ENCODE data around the gene CDH4.

CDH4 gene

DNA sequence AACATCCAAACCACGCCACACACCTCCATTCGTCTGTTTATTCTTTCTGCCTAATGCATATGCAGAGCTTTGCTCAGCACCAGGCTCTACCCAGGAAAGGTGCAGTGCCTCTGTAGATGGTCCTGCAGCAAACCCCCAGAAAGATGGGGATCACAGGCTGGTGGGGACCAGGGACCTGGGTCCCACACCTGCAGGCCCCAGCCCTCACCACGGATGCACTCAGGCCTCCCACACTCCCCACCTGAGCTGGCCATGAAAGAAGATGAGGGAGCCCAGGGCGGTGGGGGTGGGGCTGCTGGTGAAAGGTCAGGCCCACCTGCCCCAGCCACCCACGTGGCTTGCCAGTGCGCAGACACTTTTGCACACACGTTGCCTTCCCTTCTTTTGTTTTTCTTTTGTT, 595.9 kb downstream of the CDH4 start:
- DNase-seq (ENCODE audit: low read depth), result no peak
- TF ChIP-seq CTCF (IDR thresholded peaks at IDR 0.05; ENCODE audit: low read length, missing control alignments), result no peak

GRCh38 chr20:61848851-61849250, 596.8 kb downstream of the CDH4 start:
- no peak for TF ChIP-seq CTCF (IDR thresholded peaks at IDR 0.05; ENCODE audit: low read length, missing control alignments)
- H3K4me3 ChIP-seq (replicated peaks; ENCODE audit: low read depth, low read length), result no peak overlapping the region
- DNase-seq (ENCODE audit: low read depth), result no peak

More for the DNA sequence above, 595.9 kb downstream of the CDH4 start:
- H3K4me3 ChIP-seq (replicated peaks; ENCODE audit: low read depth, low read length), result no peak overlapping the region

GRCh38 chr20:61849376-61849775, 597.3 kb downstream of the CDH4 start:
- H3K4me3 ChIP-seq (replicated peaks; ENCODE audit: low read depth, low read length), result no peak overlapping the region
- TF ChIP-seq CTCF (IDR thresholded peaks at IDR 0.05; ENCODE audit: low read length, missing control alignments), result no peak
- no peak for DNase-seq (ENCODE audit: low read depth)

DNA sequence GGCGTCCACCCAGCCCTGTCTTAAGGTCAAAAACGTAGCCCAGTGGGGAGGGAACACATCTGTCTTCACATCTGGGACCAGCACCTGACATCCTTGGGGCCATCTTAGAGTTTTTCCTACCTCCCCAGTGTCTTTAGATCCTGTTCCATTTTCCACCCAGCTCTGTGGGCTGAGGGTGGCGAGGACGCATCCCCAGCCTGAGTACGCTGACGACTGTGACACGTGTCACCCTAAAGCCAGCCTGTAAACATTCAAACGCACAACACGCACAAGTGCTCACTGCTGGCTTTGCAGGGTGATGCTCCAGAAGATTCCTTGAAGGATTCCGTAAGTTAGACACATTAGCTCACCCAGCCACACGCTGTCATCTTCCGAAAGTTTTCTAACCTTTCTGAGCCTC, 597.8 kb downstream of the CDH4 start:
- TF ChIP-seq CTCF (IDR thresholded peaks at IDR 0.05; ENCODE audit: low read length, missing control alignments), result no peak
- DNase-seq (ENCODE audit: low read depth), result no peak
- no peak overlapping the region for H3K4me3 ChIP-seq (replicated peaks; ENCODE audit: low read depth, low read length)

GRCh38 chr20:61850457-61850856, 598.4 kb downstream of the CDH4 start:
- no peak for DNase-seq (ENCODE audit: low read depth)

DNA sequence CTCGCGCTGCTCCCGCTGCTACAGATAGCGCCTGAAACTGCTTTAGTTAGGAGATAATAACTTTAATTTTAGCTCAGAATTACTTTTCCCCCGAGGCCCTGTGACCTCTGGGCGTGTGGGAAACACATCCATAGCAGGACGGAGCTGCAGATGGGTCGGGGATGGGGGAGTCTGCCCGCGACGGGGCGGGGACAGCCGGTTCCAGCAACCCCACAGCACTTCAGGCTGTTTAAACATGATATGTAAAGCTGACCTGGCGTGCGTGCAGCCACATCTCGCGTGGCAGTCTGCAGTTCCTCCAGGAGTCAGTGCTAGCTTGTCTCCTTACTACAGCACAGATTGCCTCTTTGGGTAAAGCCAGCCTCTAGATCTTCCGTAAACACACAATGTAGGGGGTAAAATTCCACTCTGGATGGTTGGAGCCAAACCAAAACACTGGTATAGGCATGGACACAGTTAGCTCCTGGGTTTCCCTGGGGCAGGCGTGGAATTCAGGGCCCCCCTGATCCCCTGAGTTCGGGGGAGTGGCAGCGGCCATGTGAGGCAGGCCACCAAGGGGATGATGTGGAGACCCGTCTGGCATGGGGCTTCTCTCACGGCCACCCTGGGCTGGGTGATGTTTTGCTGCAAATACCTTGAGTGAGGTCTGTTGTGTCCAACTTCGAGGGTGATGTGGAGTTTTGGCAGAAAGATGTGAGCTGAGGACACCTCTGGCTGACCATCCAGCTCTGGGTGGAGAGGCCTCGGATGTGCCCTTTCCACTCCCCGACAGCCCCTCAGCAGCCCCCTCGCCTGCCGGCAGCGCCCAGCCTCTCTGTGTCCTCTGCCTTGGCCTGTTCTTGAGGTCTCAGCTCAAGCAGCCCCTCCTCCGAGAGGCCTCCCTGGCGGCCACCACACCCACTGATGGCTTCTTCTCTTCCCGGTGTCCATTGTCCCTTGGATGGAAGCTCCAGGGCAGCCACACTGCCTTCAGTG, 599.2 kb downstream of the CDH4 start:
- H3K4me3 ChIP-seq (replicated peaks; ENCODE audit: low read depth, low read length), result no peak overlapping the region
- DNase-seq (ENCODE audit: low read depth), result no peak
- TF ChIP-seq CTCF (IDR thresholded peaks at IDR 0.05; ENCODE audit: low read length, missing control alignments), result no peak

More at GRCh38 chr20:61850457-61850856, 598.4 kb downstream of the CDH4 start:
- no peak overlapping the region for H3K4me3 ChIP-seq (replicated peaks; ENCODE audit: low read depth, low read length)
- no peak for TF ChIP-seq CTCF (IDR thresholded peaks at IDR 0.05; ENCODE audit: low read length, missing control alignments)
